HepG2 (cell line): ENCODE data around the gene SLAMF6. TPM values are rescaled to one million over a fixed set of nuclear protein-coding genes. Genes with fewer than 3 reads are reported as not detected.
A peak's percentile ranks its signal among the peaks of the same experiment; 100 is the strongest.

Source experiments
- ARID3A ChIP-seq: IDR thresholded peaks from 2 replicates; pipeline ENCODE4 v1.6.1; 2012; ENCODE audit warnings: low read depth, low read length, improper control_type of control experiment
- ARID5B ChIP-seq: IDR thresholded peaks from 2 replicates; pipeline ENCODE4 v1.4.0; 2020; ENCODE audit warnings: mild to moderate bottlenecking, missing genetic modification reagents
- HBP1 ChIP-seq: IDR thresholded peaks from 2 replicates; pipeline ENCODE4 v1.6.1; 2016; ENCODE audit warnings: low read depth, control low read depth
- HIVEP1 ChIP-seq: sonication (generic); formaldehyde crosslinking; IDR thresholded peaks from 2 replicates; pipeline ENCODE4 v1.4.0; 2020; ENCODE audit warnings: mild to moderate bottlenecking, missing genetic modification reagents
- KLF9 ChIP-seq: IDR thresholded peaks from 2 replicates; pipeline ENCODE4 v1.6.1; 2016; ENCODE audit warnings: low read depth
- MAF1 ChIP-seq: sonication (generic); formaldehyde crosslinking; IDR thresholded peaks from 2 replicates; pipeline ENCODE4 v1.5.0; 2020; ENCODE audit warnings: missing genetic modification reagents, borderline replicate concordance
- MTF2 ChIP-seq: sonication (generic); formaldehyde crosslinking; IDR thresholded peaks from 2 replicates; pipeline ENCODE4 v1.5.0; 2020; ENCODE audit warnings: missing genetic modification reagents, borderline replicate concordance
- NAIF1 ChIP-seq: sonication (generic); formaldehyde crosslinking; IDR thresholded peaks from 2 replicates; pipeline ENCODE4 v1.5.0; 2020; ENCODE audit warnings: mild to moderate bottlenecking, missing genetic modification reagents, borderline replicate concordance
- PHF8 ChIP-seq: sonication (generic); formaldehyde crosslinking; IDR thresholded peaks from 2 replicates; pipeline ENCODE4 v1.5.0; 2020; ENCODE audit warnings: missing genetic modification reagents
- POGZ ChIP-seq: sonication (generic); formaldehyde crosslinking; IDR thresholded peaks from 2 replicates; pipeline ENCODE4 v1.4.0; 2020; ENCODE audit warnings: mild to moderate bottlenecking, missing genetic modification reagents
- SSRP1 ChIP-seq: IDR thresholded peaks from 2 replicates; pipeline ENCODE4 v1.6.1; 2016; ENCODE audit warnings: control low read depth
- TRAFD1 ChIP-seq: sonication (generic); formaldehyde crosslinking; IDR thresholded peaks from 2 replicates; pipeline ENCODE4 v1.5.1; 2020; ENCODE audit warnings: missing genetic modification reagents, mild to moderate bottlenecking, borderline replicate concordance
- ZNF431 ChIP-seq: sonication (generic); formaldehyde crosslinking; IDR thresholded peaks from 2 replicates; pipeline ENCODE4 v1.9.0; 2022; ENCODE audit warnings: missing genetic modification reagents, low read depth, mild to moderate bottlenecking, borderline replicate concordance
- ZSCAN30 ChIP-seq: sonication (generic); formaldehyde crosslinking; IDR thresholded peaks from 2 replicates; pipeline ENCODE4 v1.5.0; 2020; ENCODE audit warnings: mild to moderate bottlenecking, missing genetic modification reagents
- polyA plus RNA-seq, 8 experiments: library from polyadenylated mRNA; depleted of rRNA in 3 of 8; stranded (reverse) in 7 of 8; unstranded in 1 of 8; fragments of >200 nt; fragmentation: Illumina TruSeq in 4 of 8; extraction: Trizol in 4 of 8; gene quantifications; 2 replicates each; pipeline versions ENCODE4 v1.2.1 to v1.2.3, GENCODE V29; 2011 to 2016; ENCODE audit warnings: low read depth in 4 of 8, missing spikeins in 1 of 8, mixed read lengths in 1 of 8; ENCODE audit not compliant: insufficient read depth in 1 of 8
- total RNA-seq, 5 experiments: library from RNA; depleted of rRNA; stranded (reverse); fragments of >200 nt; fragmentation: Illumina TruSeq; extraction: Trizol; gene quantifications; 2 replicates each; pipeline ENCODE4 v1.2.3, GENCODE V29; 2016; ENCODE audit warnings: low read depth in 1 of 5
- TF ChIP-seq, protein P1 (sequence below): sonication (generic); formaldehyde crosslinking; conservative IDR thresholded peaks from 2 replicates; pipeline ENCODE4 v1.4.0; 2020; ENCODE audit warnings: missing genetic modification reagents

SLAMF6 gene
- total and polyA plus RNA-seq, 2 of the 13 experiments (the other 11 are each of a cell fraction or from before 2014, with no cell fraction given): not detected

DNA sequence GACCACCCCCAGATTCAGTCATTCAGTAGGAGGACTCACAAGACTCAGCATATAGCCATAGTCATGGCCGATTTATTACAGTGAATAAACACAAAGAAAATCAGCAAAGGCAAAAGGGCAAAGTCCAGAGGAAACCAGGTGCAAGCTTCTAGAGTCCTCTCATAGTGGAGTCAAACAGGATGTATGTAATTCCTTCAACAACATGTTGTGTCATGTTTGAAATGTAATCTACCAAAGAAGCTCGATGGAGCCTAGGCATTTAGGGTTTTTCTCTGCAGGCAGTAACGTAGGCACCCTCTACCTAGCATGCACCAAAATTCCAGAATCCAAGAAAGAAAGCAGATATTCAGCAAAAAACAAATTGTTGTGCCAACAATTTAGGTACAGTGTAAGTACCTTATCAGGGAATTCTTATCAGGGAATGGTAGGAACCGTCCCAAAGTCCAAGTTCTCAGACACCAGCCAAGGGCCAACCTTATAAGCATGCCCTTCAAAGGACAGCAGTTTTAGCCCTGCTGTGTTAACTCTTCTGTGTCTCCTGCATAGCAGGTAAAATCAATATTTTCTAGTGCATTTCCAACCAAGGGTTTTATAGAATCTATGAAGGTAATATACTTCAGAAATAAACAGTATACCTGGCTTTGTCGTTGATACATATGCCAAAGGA, 16.1 kb upstream of the SLAMF6 start (continued):
- TF ChIP-seq, protein P1, sequence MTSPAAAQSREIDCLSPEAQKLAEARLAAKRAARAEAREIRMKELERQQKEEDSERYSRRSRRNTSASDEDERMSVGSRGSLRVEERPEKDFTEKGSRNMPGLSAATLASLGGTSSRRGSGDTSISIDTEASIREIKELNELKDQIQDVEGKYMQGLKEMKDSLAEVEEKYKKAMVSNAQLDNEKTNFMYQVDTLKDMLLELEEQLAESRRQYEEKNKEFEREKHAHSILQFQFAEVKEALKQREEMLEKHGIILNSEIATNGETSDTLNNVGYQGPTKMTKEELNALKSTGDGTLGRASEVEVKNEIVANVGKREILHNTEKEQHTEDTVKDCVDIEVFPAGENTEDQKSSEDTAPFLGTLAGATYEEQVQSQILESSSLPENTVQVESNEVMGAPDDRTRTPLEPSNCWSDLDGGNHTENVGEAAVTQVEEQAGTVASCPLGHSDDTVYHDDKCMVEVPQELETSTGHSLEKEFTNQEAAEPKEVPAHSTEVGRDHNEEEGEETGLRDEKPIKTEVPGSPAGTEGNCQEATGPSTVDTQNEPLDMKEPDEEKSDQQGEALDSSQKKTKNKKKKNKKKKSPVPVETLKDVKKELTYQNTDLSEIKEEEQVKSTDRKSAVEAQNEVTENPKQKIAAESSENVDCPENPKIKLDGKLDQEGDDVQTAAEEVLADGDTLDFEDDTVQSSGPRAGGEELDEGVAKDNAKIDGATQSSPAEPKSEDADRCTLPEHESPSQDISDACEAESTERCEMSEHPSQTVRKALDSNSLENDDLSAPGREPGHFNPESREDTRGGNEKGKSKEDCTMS (CRISPR knock-in tag): no peak
- TF ChIP-seq KLF9 (CRISPR knock-in tag) (no peak), ARID5B (CRISPR knock-in tag) (peak; percentile 56; the same call in 1 of the 2 replicates), NAIF1 (no peak), MTF2 (CRISPR knock-in tag) (no peak), MAF1 (no peak), ARID3A (0 out of 2 replicates have a peak, but pooled peaks have one; percentile 23), SSRP1 (CRISPR knock-in tag) (no peak), ZNF431 (CRISPR knock-in tag) (no peak), TRAFD1 (CRISPR knock-in tag) (no peak), HIVEP1 (CRISPR knock-in tag) (no peak), PHF8 (CRISPR knock-in tag) (no peak), ZSCAN30 (CRISPR knock-in tag) (no peak), HBP1 (no peak), POGZ (CRISPR knock-in tag) (peak; percentile 56; the same call in 1 of the 2 replicates)
